KBM-7 (cell line): ENCODE data around the gene ACYP1.
"Not testable (repeated sequence)": the region's sequence is repeated elsewhere in the genome, so short reads cannot be mapped to it uniquely, and the experiment has no call there.

Experiments
- DNase-seq: peaks from one replicate; pipeline ENCODE4 v3.0.0-alpha.2; 2015
- in situ Hi-C: fragments of 300-500 bp; cut with MboI; formaldehyde crosslinking; loops from 2 replicates; pipeline ENCODE4 v1.14.3; 2020; ENCODE audit warnings: low sequenced_read_pairs, low pct_unique_long_range_greater_than_20kb, mixed read lengths

The ACYP1 gene

GRCh38 chr14:75070383-75070782, 6.6 kb upstream of the ACYP1 start:
- in situ Hi-C loops = no loop called here
- no peak for DNase-seq

- in situ Hi-C loops = no loop called here
- DNase-seq = no peak
Measured at GRCh38 chr14:75069811-75070145, 6.0 kb upstream of the ACYP1 start.

DNA sequence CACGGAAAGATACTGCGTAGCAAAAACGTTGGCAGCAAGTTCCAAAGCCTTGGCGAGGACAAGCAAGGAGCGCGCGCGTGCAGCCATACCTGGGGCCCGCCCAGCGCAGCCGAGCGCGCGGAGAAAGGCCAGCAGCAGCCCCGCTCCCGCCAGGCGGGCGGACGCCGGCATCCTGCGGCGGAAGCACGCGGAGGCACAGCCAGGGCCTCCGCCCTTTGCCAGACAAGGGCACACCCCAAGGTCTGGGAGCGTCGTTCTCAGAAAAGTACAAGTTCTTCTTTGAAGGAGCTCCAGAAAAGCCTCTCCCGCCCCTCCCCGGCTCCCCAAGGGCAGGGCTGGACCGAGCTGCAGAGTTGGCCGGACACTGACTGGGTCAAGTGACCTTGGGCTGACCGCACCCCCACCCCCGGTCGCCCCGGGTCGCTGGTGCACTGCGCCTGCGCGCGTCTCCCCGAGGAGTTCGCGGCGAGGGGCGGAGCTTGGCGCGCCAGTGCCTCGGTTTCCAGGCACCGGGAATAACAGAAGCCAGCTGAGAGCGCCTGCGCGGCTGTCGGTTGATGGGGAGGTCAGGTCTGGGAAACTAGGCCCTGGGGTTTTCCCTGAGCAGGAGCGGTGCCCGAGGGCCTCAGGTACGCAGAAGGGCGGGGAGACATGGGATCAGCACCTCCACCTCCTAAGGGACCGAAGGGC, 5.4 kb upstream of the ACYP1 start, which contains the start of gene ZC2HC1C:
Gene ZC2HC1C, plus strand, starts transcription at position 521 of the 690 bp plus-strand sequence. CDS start 933 bp downstream, outside the sequence.
- in situ Hi-C loops = no loop called here
- no peak for DNase-seq

GRCh38 chr14:75068294-75069120, 4.7 kb upstream of the ACYP1 start:
- in situ Hi-C loops = no loop called here
- DNase-seq = no peak

DNA sequence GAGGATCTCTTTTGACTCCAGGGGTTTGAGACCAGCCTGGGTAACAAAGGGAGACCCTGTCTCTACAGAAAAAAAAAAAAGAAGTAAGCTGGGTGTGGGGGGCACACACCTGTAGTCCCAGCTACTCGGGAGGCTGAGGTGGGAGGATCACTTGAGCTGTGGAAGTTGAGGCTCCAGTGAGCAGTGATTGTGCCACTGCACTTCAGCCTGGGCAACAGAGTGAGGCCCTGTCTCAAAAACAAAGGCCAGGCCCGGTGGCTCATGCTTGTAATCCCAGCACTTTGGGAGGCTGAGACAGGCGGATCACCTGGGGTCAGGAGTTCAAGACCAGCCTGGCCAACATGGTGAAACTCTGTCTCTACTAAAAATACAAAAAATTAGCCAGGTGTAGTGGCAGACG, 3.9 kb upstream of the ACYP1 start:
- in situ Hi-C loops, DNase-seq: not testable (repeated sequence)

DNA sequence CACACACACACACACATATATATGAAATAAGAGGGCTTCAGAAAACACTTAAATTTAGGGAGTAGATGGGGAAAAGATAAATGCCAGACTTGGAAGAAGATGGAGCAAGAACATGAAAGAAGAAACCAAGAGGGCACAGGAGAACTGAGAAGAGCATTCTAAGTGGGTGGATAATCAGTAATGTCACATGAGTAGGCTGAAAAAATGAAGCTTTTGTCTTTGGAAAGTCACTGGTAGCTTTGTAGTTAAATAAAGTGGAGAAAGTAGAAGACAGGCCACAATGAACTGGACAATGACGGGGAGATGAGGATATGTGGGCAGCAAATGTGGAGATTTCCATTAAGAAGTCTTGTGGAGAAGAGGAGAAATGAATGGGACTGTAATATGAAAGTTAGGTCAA, 3.4 kb upstream of the ACYP1 start:
- in situ Hi-C loops = no loop called here
- no peak for DNase-seq

DNA sequence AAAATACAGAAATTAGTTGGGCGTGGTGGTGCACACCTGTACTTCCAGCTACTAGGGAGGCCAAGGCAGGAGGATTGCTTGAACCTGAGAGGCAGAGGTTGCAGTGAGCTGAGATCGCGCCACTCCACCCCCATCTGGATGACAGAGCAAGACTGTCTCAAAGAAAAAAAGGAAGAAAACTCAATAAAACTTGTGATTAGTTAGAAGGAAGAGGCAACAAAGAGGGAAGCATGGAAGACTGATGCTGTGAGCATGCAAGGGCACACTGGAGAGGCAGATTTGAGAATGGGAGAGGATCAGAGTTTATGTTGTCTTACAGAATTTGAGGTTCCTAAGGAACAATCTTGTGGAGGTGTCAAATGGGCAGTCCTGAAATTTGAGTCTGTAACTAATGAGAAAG, 2.9 kb upstream of the ACYP1 start:
- in situ Hi-C loops = no loop called here
- DNase-seq = no peak

- no peak for DNase-seq
- in situ Hi-C loops = no loop called here
Measured at GRCh38 chr14:75064205-75064567, 362 bp upstream of the ACYP1 start.

DNA sequence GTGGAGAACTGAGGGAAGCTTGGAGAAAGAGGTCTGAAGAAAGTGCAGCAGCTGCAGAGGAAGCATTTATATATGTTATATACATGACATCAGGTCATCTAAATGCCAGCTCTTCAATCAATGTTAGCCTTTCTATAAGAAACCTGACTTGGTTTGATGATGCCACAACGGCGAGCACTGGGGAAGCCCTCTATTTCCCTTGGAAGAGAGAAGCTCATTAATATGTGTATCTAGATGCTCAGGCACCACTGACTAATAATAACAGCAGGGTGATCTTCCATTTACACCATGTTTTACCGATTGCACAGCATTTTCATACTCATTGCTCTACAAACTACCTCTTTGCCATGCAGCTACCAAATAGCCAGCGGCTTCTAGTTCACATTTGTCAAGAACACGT, 811 bp downstream of the ACYP1 start:
- in situ Hi-C loops = no loop called here
- DNase-seq = no peak

DNA sequence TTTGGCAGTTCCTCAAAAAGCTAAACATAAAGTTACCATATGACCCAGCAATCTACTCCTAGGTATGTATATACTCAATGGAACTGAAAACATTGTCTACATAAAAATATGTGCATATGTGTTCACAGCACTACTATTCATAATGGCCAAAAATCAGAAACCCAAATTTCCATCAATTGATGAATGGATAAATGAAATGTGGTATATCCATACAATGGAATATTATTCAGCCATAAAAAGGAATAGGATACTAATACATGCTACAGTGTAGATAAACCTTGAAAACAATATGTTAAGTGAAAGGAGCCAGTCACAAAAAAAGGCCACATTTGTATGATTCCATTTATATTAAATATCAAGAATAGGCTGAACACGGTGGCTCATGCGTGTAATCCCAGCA, 3.4 kb downstream of the ACYP1 start:
- DNase-seq = no peak

DNA sequence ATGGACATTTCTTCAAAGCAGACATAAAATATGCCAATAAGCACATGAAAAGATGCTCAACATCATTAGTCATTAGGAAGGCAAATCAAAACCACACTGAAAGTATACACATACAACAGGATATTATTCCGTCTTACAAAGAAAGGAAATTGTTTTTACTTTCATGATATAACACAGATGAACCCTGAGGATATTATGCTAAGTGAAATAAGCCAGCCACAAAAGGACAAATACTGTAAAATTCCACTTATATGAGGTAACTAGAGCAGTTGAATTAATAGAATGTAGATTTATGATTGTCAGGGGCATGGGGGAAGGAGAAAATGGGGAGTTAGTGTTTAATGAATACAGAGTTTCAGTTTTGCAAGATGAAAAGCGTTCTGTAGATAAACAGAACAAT, 4.2 kb downstream of the ACYP1 start:
- in situ Hi-C loops = no loop called here
- no peak for DNase-seq

More for the DNA sequence above, 3.4 kb downstream of the ACYP1 start:
- in situ Hi-C loops = no loop called here

DNA sequence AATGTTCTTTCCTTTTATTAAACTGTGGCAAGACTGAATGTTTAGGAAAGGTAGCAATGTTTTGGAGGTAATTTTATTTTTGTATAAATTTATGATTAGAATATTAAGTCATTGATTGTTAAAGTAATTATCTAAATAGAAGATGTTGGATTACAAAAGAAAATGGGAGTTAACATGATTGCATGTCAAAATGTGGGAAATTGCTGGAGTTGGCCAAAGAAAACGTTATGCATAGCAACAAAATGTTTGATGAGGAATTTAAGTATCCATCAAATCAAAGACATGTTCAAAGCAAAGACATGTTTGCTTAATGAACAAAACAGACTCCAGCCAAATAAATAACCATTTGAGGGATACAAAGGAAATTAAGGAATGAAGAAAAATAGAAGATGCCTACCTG, 9.4 kb downstream of the ACYP1 start:
- in situ Hi-C loops = no loop called here
- DNase-seq = no peak

GRCh38 chr14:75053396-75054291, 10.2 kb downstream of the ACYP1 start:
- DNase-seq = no peak
- in situ Hi-C loops = no loop called here

DNA sequence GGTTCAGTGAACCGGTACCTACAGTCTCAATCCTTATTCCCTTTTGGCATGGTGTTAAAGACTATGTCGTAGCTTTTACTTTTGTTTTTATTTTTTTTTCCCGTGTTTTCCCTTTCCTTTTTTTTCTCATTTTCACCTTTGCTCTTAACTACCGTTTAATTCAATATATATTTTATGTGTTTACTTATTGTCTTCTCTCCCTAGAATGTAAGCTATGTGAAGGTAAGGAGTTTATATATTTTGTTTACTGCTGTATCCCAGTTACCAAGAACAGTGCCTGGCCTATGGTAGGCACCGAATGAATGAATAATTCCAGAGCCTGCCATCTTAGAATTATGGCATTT, 12.3 kb downstream of the ACYP1 start:
- in situ Hi-C loops = no loop called here
- DNase-seq = no peak

DNA sequence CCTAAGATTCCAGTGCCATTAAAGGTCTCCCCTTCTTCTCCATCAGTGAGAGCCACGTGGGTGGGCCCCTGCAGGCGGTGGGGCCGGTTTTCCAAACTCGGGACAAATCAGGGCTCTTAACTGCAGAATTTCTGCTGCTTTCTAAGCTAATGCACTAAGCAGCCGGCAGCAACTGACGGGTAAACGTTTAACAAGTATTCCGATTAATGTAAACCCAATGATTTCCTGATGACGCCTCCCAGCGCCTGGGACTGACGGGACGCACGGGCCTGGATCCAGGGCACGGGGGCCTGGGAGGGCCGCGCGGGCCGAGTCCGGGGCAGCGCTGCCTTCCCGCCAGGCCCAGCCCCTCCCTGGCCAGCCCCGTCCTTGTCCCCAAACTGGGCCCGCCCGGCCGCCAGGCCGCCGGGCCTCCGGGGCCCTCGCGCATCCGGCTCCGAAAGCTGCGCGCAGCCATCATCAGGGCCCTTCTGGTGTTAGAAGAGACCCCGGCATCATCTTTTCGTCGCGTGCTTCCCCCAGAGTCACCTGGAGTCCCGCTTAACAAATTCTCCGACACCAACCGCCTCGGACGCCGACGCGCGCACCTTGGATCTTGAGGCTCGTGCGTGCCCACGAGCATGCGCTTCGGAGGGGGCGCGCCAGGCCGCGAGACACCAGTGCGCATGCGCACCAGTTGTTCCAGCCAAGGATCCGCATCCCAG, 12.8 kb downstream of the ACYP1 start, which contains the start of gene MLH3:
Gene MLH3, minus strand, starts transcription at position 616 of the 704 bp plus-strand sequence. CDS start 1,812 bp downstream, outside the sequence.
- no peak for DNase-seq
- in situ Hi-C loops = no loop called here

DNA sequence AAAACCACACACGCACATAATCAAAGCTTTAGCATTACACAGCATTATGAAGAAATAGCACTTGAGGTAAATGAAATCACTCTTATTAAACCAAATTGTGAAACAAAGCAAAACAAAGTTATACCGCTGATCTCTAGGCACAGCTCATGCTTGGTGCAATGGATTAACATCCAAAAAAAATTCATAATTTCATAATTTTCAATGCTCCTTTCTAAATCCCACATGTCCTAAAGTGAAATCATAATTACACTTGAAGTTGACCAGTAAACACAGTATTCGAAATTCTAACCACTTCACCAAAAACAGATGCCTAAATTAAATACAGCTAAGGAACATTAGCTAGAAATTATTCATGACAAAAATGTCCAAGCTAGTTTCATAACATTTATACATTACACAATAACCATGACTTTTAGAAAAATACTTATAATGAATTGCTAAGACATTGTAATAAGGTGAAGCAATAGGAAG, 14.1 kb downstream of the ACYP1 start:
- no peak for DNase-seq
- in situ Hi-C loops = no loop called here

DNA sequence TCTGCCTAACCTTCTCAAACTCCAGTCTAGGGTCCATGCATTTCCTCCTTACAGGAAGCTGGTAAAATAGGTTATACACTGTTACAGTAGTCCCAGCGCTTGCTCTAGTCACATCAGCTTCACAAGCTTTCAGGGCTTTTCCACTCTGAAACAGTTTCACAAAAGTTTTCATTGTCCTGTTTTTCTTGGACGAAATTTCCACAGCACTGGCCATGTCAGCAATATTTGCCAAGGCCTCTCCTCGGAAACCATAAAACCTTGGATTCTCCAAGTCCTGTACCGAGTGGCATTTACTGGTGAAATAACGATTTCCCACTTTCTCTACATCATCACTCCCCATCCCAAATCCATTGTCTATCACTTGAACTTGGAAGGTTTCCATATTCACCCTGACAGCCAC, 14.7 kb downstream of the ACYP1 start:
- DNase-seq = no peak
- in situ Hi-C loops = no loop called here

- DNase-seq = no peak
- in situ Hi-C loops = no loop called here
Measured at GRCh38 chr14:75048101-75048500, 15.7 kb downstream of the ACYP1 start.

GRCh38 chr14:75047506-75047905, 16.3 kb downstream of the ACYP1 start:
- in situ Hi-C loops = no loop called here
- no peak for DNase-seq
